C4-2B (cell line): ENCODE measurements around the gene DPEP2NB.

Experiments
- CTCF ChIP-seq: fragments of 450-650 bp; conservative IDR thresholded peaks from 2 replicates; pipeline ENCODE4 v1.5.1; 2017; ENCODE audit warnings: mild to moderate bottlenecking
- ZFX ChIP-seq: fragments of 450-650 bp; IDR thresholded peaks from 2 replicates; pipeline ENCODE4 v1.6.1; 2017

- TF ChIP-seq CTCF (no peak; the same call in 1 of the 2 replicates), ZFX (no peak)
These were observed 35.6 kb downstream of the DPEP2NB start, which contains the start of gene DPEP3 for GRCh38 chr16:67979955-67980678.
